CD8-positive, alpha-beta memory T cell (primary cell): ENCODE results near the gene TMEM25. TPM values are rescaled to one million over a fixed set of nuclear protein-coding genes. Genes with fewer than 3 reads are reported as not detected.
A peak's percentile ranks its signal among the peaks of the same experiment; 100 is the strongest.

ENCODE experiments used
- CTCF ChIA-PET: fragments of 350-600 bp; sonication (Branson Sonifier 250); formaldehyde crosslinking; loops from one replicate; lab custom pipeline; 2021; ENCODE audit warnings: antibody characterized with exemption; lab: Charles Lee
- POLR2A ChIA-PET: fragments of 350-600 bp; sonication (Branson Sonifier 250); formaldehyde crosslinking; loops from one replicate; lab custom pipeline; 2021; ENCODE audit warnings: antibody characterized with exemption; lab: Charles Lee
- DNase-seq, 5 donors: peaks; one replicate each; pipeline versions ENCODE4 v3.0.0 to v3.0.0-alpha.2; 2020 to 2022; ENCODE audit warnings: mixed read lengths in 1 of 5
- H3K27ac ChIP-seq: one replicate; pipeline ENCODE4 v1.7.0; 2013; ENCODE audit warnings: low read depth, mild to moderate bottlenecking, low read length, moderate library complexity
- H3K27me3 ChIP-seq: 2 replicates; pipeline ENCODE4 v1.7.0; 2013; ENCODE audit warnings: low read length, mild to moderate bottlenecking; ENCODE audit not compliant: insufficient read depth, poor library complexity, severe bottlenecking
- H3K36me3 ChIP-seq: 2 replicates; pipeline ENCODE4 v1.7.0; 2013; ENCODE audit warnings: mild to moderate bottlenecking, low read length, moderate library complexity; ENCODE audit not compliant: insufficient read depth
- H3K4me1 ChIP-seq: 2 replicates; pipeline ENCODE4 v1.7.0; 2013; ENCODE audit warnings: mild to moderate bottlenecking, low read length, moderate library complexity; ENCODE audit not compliant: insufficient read depth
- H3K4me3 ChIP-seq: 2 replicates; pipeline ENCODE4 v1.7.0; 2013; ENCODE audit warnings: mild to moderate bottlenecking, low read length
- H3K9me3 ChIP-seq: 2 replicates; pipeline ENCODE4 v1.7.0; 2013; ENCODE audit warnings: mild to moderate bottlenecking, low read length
- H3K27ac Mint-ChIP-seq, 8 donors: one replicate each; pipeline ENCODE4 v1.8.0; 2020 to 2021; ENCODE audit warnings: mixed read lengths in 8 of 8, mild to moderate bottlenecking in 6 of 8, inconsistent platforms in 3 of 8, moderate library complexity in 3 of 8
- H3K27me3 Mint-ChIP-seq, 2 donors: one replicate each; pipeline ENCODE4 v1.8.0; 2020 to 2021; ENCODE audit warnings: mixed read lengths in 2 of 2, mild to moderate bottlenecking in 1 of 2, moderate library complexity in 1 of 2
- H3K36me3 Mint-ChIP-seq, 3 donors: one replicate each; pipeline ENCODE4 v1.8.0; 2020 to 2021; ENCODE audit warnings: mixed read lengths in 3 of 3, inconsistent platforms in 1 of 3, mild to moderate bottlenecking in 1 of 3
- H3K4me1 Mint-ChIP-seq, 3 donors: one replicate each; pipeline ENCODE4 v1.8.0; 2020 to 2021; ENCODE audit warnings: mixed read lengths in 3 of 3, inconsistent platforms in 1 of 3, mild to moderate bottlenecking in 1 of 3
- H3K4me3 Mint-ChIP-seq, 7 donors: one replicate each; pipeline ENCODE4 v1.8.0; 2020 to 2021; ENCODE audit warnings: mixed read lengths in 7 of 7, mild to moderate bottlenecking in 6 of 7, moderate library complexity in 4 of 7, inconsistent platforms in 2 of 7
- H3K9me3 Mint-ChIP-seq, 5 donors: one replicate each; pipeline ENCODE4 v1.8.0; 2020 to 2022; ENCODE audit warnings: mixed read lengths in 5 of 5, mild to moderate bottlenecking in 3 of 5, moderate library complexity in 2 of 5, inconsistent platforms in 1 of 5
- polyA plus RNA-seq: library from polyadenylated mRNA; unstranded; fragments of 300-500 nt; fragmentation: Illumina TruSeq; gene quantifications from one replicate; pipeline ENCODE4 v1.2.3, GENCODE V29; 2021
- total RNA-seq, 2 experiments: library from RNA; stranded (reverse); gene quantifications; one replicate each; pipeline ENCODE4 v1.2.3, GENCODE V29; 2021

The TMEM25 gene
- total and polyA plus RNA-seq, 3 experiments from 2014 or later: 7.0 to 12.1 (median 8.3) TPM

GRCh38 chr11:118526688-118527087 is 4.3 kb upstream of the TMEM25 start:
- H3K4me1 ChIP-seq: peaks cover 22% of the 10 kb centered on the region
- H3K36me3 ChIP-seq: peaks cover 16% of the 10 kb centered on the region
- Mint-ChIP-seq H3K9me3 (no peaks in the 10 kb centered on the region), H3K36me3 (peaks cover 0 to 42% (median 0%) of the 10 kb centered on the region in 3 donors), H3K4me3 (no peak overlapping the region), H3K27me3 (peaks cover 0 to 3% of the 10 kb centered on the region in 2 donors), H3K4me1 (peaks cover 25 to 50% (median 30%) of the 10 kb centered on the region in 3 donors), H3K27ac (no peak overlapping the region)
- no peak for DNase-seq
- no peak overlapping the region for H3K4me3 ChIP-seq
- no peaks in the 10 kb centered on the region for H3K27me3 ChIP-seq
- ChIA-PET CTCF (no interaction called here), POLR2A (interaction anchor here (0.6 to 1.0 kb wide), 2 partner anchors 90 to 1428 kb away, joined by 3 read pairs; partner anchors contain the start of gene KMT2A)
- H3K27ac ChIP-seq: no peak overlapping the region
- H3K9me3 ChIP-seq: no peaks in the 10 kb centered on the region

GRCh38 chr11:118527109-118527508 is 3.9 kb upstream of the TMEM25 start, which contains the start of gene TTC36:
Gene TTC36 (plus strand): TSS chr11:118527474. CDS start chr11:118527495, 21 bp downstream.
- POLR2A ChIA-PET: interaction anchor here (0.6 to 1.0 kb wide), 3 partner anchors 91 to 1428 kb away, joined by 3 to 4 read pairs (median 3); partner anchors contain the start of gene KMT2A
- peak within 1 kb of the TSS in 4 of 8 donors; percentile 49 to 91 (median 74) for H3K27ac Mint-ChIP-seq

GRCh38 chr11:118528511-118528910 is 2.5 kb upstream of the TMEM25 start:
- peak overlapping the region in 2 of 8 donors; percentile 20 to 62 for H3K27ac Mint-ChIP-seq
- CTCF ChIA-PET: no interaction called here
- POLR2A ChIA-PET: no interaction called here

More at GRCh38 chr11:118527109-118527508, 3.9 kb upstream of the TMEM25 start, which contains the start of gene TTC36:
- H3K4me1 ChIP-seq: peaks cover 23% of the 10 kb centered on the region
- H3K9me3 ChIP-seq: no peaks in the 10 kb centered on the region
- peaks cover 11% of the 10 kb centered on the region for H3K36me3 ChIP-seq
- no peak for DNase-seq
- H3K4me3 ChIP-seq: no peak within 1 kb of the TSS
- peak within 1 kb of the TSS in 1 of 7 donors; percentile 70 for H3K4me3 Mint-ChIP-seq
- H3K4me1 Mint-ChIP-seq: peaks cover 28 to 54% (median 33%) of the 10 kb centered on the region in 3 donors
- no peaks in the 10 kb centered on the region for H3K9me3 Mint-ChIP-seq
- H3K27me3 Mint-ChIP-seq: peaks cover 0 to 3% of the 10 kb centered on the region in 2 donors
- CTCF ChIA-PET: no interaction called here
- H3K36me3 Mint-ChIP-seq: peaks cover 0 to 38% (median 0%) of the 10 kb centered on the region in 3 donors
- no peak within 1 kb of the TSS for H3K27ac ChIP-seq
- no peaks in the 10 kb centered on the region for H3K27me3 ChIP-seq

GRCh38 chr11:118529584-118530175 is 1.3 kb upstream of the TMEM25 start:
- ChIA-PET POLR2A (interaction anchor here (0.8 to 1.4 kb wide), 2 partner anchors 10 to 43 kb away, joined by 3 to 4 read pairs; no protein-coding TSS in a partner anchor), CTCF (no interaction called here)
- peak overlapping the region; percentile 64 to 89 (median 86) for H3K27ac Mint-ChIP-seq

More at GRCh38 chr11:118528511-118528910, 2.5 kb upstream of the TMEM25 start:
- H3K4me1 ChIP-seq: peaks cover 23% of the 10 kb centered on the region
- no peaks in the 10 kb centered on the region for H3K9me3 ChIP-seq
- H3K4me1 Mint-ChIP-seq: peaks cover 28 to 56% (median 33%) of the 10 kb centered on the region in 3 donors
- H3K4me3 Mint-ChIP-seq: peak overlapping the region in 2 of 7 donors; percentile 94 to 95
- no peaks in the 10 kb centered on the region for H3K27me3 ChIP-seq
- peaks cover 0 to 29% (median 0%) of the 10 kb centered on the region in 3 donors for H3K36me3 Mint-ChIP-seq
- H3K27ac ChIP-seq: no peak overlapping the region
- no peak overlapping the region for H3K4me3 ChIP-seq
- H3K36me3 ChIP-seq: no peaks in the 10 kb centered on the region
- DNase-seq: no peak
- H3K27me3 Mint-ChIP-seq: peaks cover 0 to 3% of the 10 kb centered on the region in 2 donors
- no peaks in the 10 kb centered on the region for H3K9me3 Mint-ChIP-seq

GRCh38 chr11:118530180-118530682 is 761 bp upstream of the TMEM25 start:
- Histone ChIP-seq H3K4me1 (peaks cover 23% of the 10 kb centered on the region), H3K9me3 (no peaks in the 10 kb centered on the region), H3K27me3 (no peaks in the 10 kb centered on the region), H3K27ac (peak overlapping the region; percentile 67), H3K36me3 (no peaks in the 10 kb centered on the region), H3K4me3 (peak overlapping the region; percentile 70)
- H3K27ac Mint-ChIP-seq: peak overlapping the region; percentile 61 to 89 (median 86)
- peaks cover 28 to 52% (median 33%) of the 10 kb centered on the region in 3 donors for H3K4me1 Mint-ChIP-seq
- peak overlapping the region; percentile 92 to 97 (median 95) for H3K4me3 Mint-ChIP-seq
- H3K9me3 Mint-ChIP-seq: no peaks in the 10 kb centered on the region
- POLR2A ChIA-PET: interaction anchor here (0.7 to 1.4 kb wide), 3 partner anchors 11 to 43 kb away, joined by 3 to 4 read pairs (median 3); no protein-coding TSS in a partner anchor
- CTCF ChIA-PET: interaction anchor here (1.1 kb wide), 1 partner anchor 12 kb away, joined by 5 read pairs; no protein-coding TSS in a partner anchor
- peaks cover 0 to 3% of the 10 kb centered on the region in 2 donors for H3K27me3 Mint-ChIP-seq
- peak in 1 of 5 donors; percentile 1 for DNase-seq
- H3K36me3 Mint-ChIP-seq: peaks cover 0 to 18% (median 0%) of the 10 kb centered on the region in 3 donors

More at GRCh38 chr11:118529584-118530175, 1.3 kb upstream of the TMEM25 start:
- Mint-ChIP-seq H3K4me1 (peaks cover 28 to 56% (median 33%) of the 10 kb centered on the region in 3 donors), H3K9me3 (no peaks in the 10 kb centered on the region), H3K36me3 (peaks cover 0 to 20% (median 0%) of the 10 kb centered on the region in 3 donors), H3K27me3 (peaks cover 0 to 3% of the 10 kb centered on the region in 2 donors), H3K4me3 (peak overlapping the region; percentile 92 to 97 (median 95))
- Histone ChIP-seq H3K27me3 (no peaks in the 10 kb centered on the region), H3K4me3 (peak overlapping the region; percentile 70), H3K36me3 (no peaks in the 10 kb centered on the region), H3K9me3 (no peaks in the 10 kb centered on the region), H3K4me1 (peaks cover 23% of the 10 kb centered on the region), H3K27ac (no peak overlapping the region)
- no peak for DNase-seq

- no peak for DNase-seq
- H3K27me3 ChIP-seq: no peaks in the 10 kb centered on the region
- H3K4me3 ChIP-seq: peak overlapping the region; percentile 70
- CTCF ChIA-PET: no interaction called here
- peak overlapping the region; percentile 3 to 96 (median 89) for H3K27ac Mint-ChIP-seq
- H3K9me3 Mint-ChIP-seq: no peaks in the 10 kb centered on the region
- no peaks in the 10 kb centered on the region for H3K9me3 ChIP-seq
- peak overlapping the region; percentile 67 for H3K27ac ChIP-seq
- H3K36me3 ChIP-seq: no peaks in the 10 kb centered on the region
- H3K4me1 Mint-ChIP-seq: peaks cover 28 to 45% (median 33%) of the 10 kb centered on the region in 3 donors
- H3K27me3 Mint-ChIP-seq: peaks cover 0 to 3% of the 10 kb centered on the region in 2 donors
- peaks cover 23% of the 10 kb centered on the region for H3K4me1 ChIP-seq
- POLR2A ChIA-PET: no interaction called here
- peak overlapping the region; percentile 90 to 97 (median 95) for H3K4me3 Mint-ChIP-seq
- H3K36me3 Mint-ChIP-seq: peaks cover 0 to 15% (median 0%) of the 10 kb centered on the region in 3 donors
Measured at GRCh38 chr11:118531597-118532084, 649 bp downstream of the TMEM25 start.

GRCh38 chr11:118532091-118532490 is 1.1 kb downstream of the TMEM25 start:
- Mint-ChIP-seq H3K9me3 (no peaks in the 10 kb centered on the region), H3K4me1 (peaks cover 27 to 41% (median 32%) of the 10 kb centered on the region in 3 donors), H3K4me3 (peak overlapping the region; percentile 90 to 97 (median 95)), H3K36me3 (peaks cover 0 to 16% (median 0%) of the 10 kb centered on the region in 3 donors), H3K27me3 (peaks cover 0 to 3% of the 10 kb centered on the region in 2 donors), H3K27ac (peak overlapping the region in 3 of 8 donors; percentile 60 to 96 (median 82))
- H3K27me3 ChIP-seq: no peaks in the 10 kb centered on the region
- H3K9me3 ChIP-seq: no peaks in the 10 kb centered on the region
- POLR2A ChIA-PET: no interaction called here
- DNase-seq: no peak
- no peak overlapping the region for H3K4me3 ChIP-seq
- no peak overlapping the region for H3K27ac ChIP-seq
- CTCF ChIA-PET: no interaction called here
- no peaks in the 10 kb centered on the region for H3K36me3 ChIP-seq
- peaks cover 23% of the 10 kb centered on the region for H3K4me1 ChIP-seq
